Measurements from ENCODE around the gene THEM5.

GRCh38 chr1:151834239-151834638 is 19.3 kb downstream of the THEM5 start:
- TF ChIP-seq POLR2A (IDR thresholded peaks at IDR 0.05) (no peak), CTCF (IDR thresholded peaks at IDR 0.05) (no peak)

Data from right lobe of liver (tissue), 4 donors.